GM21576 (cell line): ENCODE measurements around the gene GAGE12F.
"Not testable (repeated sequence)": the region's sequence is repeated elsewhere in the genome, so short reads cannot be mapped to it uniquely, and the experiment has no call there.

Experiments
- ATAC-seq: cut with Tn5 transposase; IDR thresholded peaks from one replicate; pipeline ENCODE4 v1.9.1; 2021; ENCODE audit warnings: mild to moderate bottlenecking, moderate library complexity; ENCODE audit not compliant: unreplicated experiment

Gene GAGE12F

GRCh38 chrX:49560542-49560941, at the start of gene GAGE12F:
GAGE12F (plus strand) TSS chrX:49560842; CDS start chrX:49561997, 1,155 bp downstream.
- not testable (repeated sequence) for ATAC-seq

- ATAC-seq, result not testable (repeated sequence)
These were observed 28.8 kb upstream of the GAGE12F start, which contains the start of gene GAGE12C for GRCh38 chrX:49531877-49532276. GAGE12C (plus strand) TSS chrX:49532177; CDS start chrX:49533332, 1,155 bp downstream.

GRCh38 chrX:49541433-49541832, 19.2 kb upstream of the GAGE12F start, which contains the start of gene GAGE12D:
GAGE12D (plus strand) TSS chrX:49541733; CDS start chrX:49542888, 1,155 bp downstream.
- not testable (repeated sequence) for ATAC-seq

GRCh38 chrX:49550989-49551388, 9.7 kb upstream of the GAGE12F start, which contains the start of gene GAGE12E:
GAGE12E (plus strand) TSS chrX:49551289; CDS start chrX:49552444, 1,155 bp downstream.
- ATAC-seq, result not testable (repeated sequence)

- ATAC-seq, result not testable (repeated sequence)
These were observed 8.1 kb downstream of the GAGE12F start for GRCh38 chrX:49568728-49569127.

- ATAC-seq, result not testable (repeated sequence)
These were observed 8.5 kb downstream of the GAGE12F start for GRCh38 chrX:49569152-49569551.

- ATAC-seq, result not testable (repeated sequence)
These were observed 9.5 kb downstream of the GAGE12F start, which contains the start of gene GAGE12G for GRCh38 chrX:49570100-49570499. GAGE12G (plus strand) TSS chrX:49570400; CDS start chrX:49571555, 1,155 bp downstream.

GRCh38 chrX:49579649-49580048, 19.0 kb downstream of the GAGE12F start, which contains the start of gene GAGE12H:
GAGE12H (plus strand) TSS chrX:49579949; CDS start chrX:49581104, 1,155 bp downstream.
- ATAC-seq, result not testable (repeated sequence)

- ATAC-seq, result not testable (repeated sequence)
These were observed 28.6 kb downstream of the GAGE12F start, which contains the start of gene GAGE2A for GRCh38 chrX:49589196-49589595. GAGE2A (plus strand) TSS chrX:49589496; CDS start chrX:49590651, 1,155 bp downstream.

GRCh38 chrX:49589769-49590478, 29.3 kb downstream of the GAGE12F start:
- not testable (repeated sequence) for ATAC-seq

- not testable (repeated sequence) for ATAC-seq
These were observed 29.8 kb downstream of the GAGE12F start for GRCh38 chrX:49590488-49590887.

- not testable (repeated sequence) for ATAC-seq
These were observed 38.1 kb downstream of the GAGE12F start, which contains the start of gene GAGE1 for GRCh38 chrX:49598720-49599119. GAGE1 (plus strand) TSS chrX:49599020; CDS start chrX:49600175, 1,155 bp downstream.

- no peak for ATAC-seq
These were observed 50.2 kb downstream of the GAGE12F start for GRCh38 chrX:49610718-49611310.
